Spinal cord (tissue), 10 donors: ENCODE measurements around the gene DIDO1. TPM values are rescaled to one million over a fixed set of nuclear protein-coding genes. Genes with fewer than 3 reads are reported as not detected.
A peak's percentile ranks its signal among the peaks of the same experiment; 100 is the strongest.

Source experiments
- DNase-seq, 6 donors: peaks; one replicate each; pipeline versions ENCODE4 v3.0.0 to v3.0.0-alpha.2; 2013 to 2015; ENCODE audit warnings: low spot score in 6 of 6, low read depth in 4 of 6
- H3K27ac ChIP-seq: one replicate; pipeline ENCODE4 v1.5.1; 2013; ENCODE audit warnings: low read depth, low read length, control low read depth
- H3K27me3 ChIP-seq: one replicate; pipeline ENCODE4 v1.6.1; 2013; ENCODE audit warnings: low read length; ENCODE audit not compliant: control insufficient read depth, insufficient read depth
- H3K36me3 ChIP-seq: one replicate; pipeline ENCODE4 v1.6.1; 2013; ENCODE audit warnings: low read length; ENCODE audit not compliant: control insufficient read depth, insufficient read depth
- H3K4me1 ChIP-seq: one replicate; pipeline ENCODE4 v1.6.1; 2013; ENCODE audit warnings: low read length; ENCODE audit not compliant: control insufficient read depth, insufficient read depth
- H3K4me3 ChIP-seq: one replicate; pipeline ENCODE4 v1.5.1; 2013; ENCODE audit warnings: low read depth, low read length, control low read depth
- H3K9me3 ChIP-seq: one replicate; pipeline ENCODE4 v1.6.1; 2013; ENCODE audit warnings: low read length; ENCODE audit not compliant: control insufficient read depth, insufficient read depth
- WGBS: methylation state at CpG from one replicate; pipeline ENCODE4 v1.1.5; 2013; ENCODE audit warnings: missing lambda C conversion rate; ENCODE audit not compliant: insufficient coverage; 5-methylcytosine and 5-hydroxymethylcytosine counted together
- polyA plus RNA-seq, 2 donors: library from polyadenylated mRNA; unstranded; fragments of 120-200 nt; gene quantifications; one replicate each; pipeline ENCODE4 v1.2.1, GENCODE V29; 2013; ENCODE audit not compliant: insufficient read length in 2 of 2
- total RNA-seq, 2 donors: library from RNA; depleted of rRNA in 1 of 2; stranded (reverse); fragments of 120-200 nt in 1 of 2; fragments of >200 nt in 1 of 2; gene quantifications; one replicate each; pipeline versions ENCODE4 v1.2.3 to v1.2.4, GENCODE V29; 2013 to 2014
- donor health status: healthy.

Gene DIDO1
- total and polyA plus RNA-seq, 4 donors: 35.4 to 54.7 (median 45.8) TPM

- Histone ChIP-seq H3K9me3 (no peaks in the 10 kb centered on the region), H3K27me3 (no peaks in the 10 kb centered on the region), H3K4me3 (no peak overlapping the region), H3K36me3 (peaks cover 90% of the 10 kb centered on the region), H3K4me1 (peaks cover 7% of the 10 kb centered on the region), H3K27ac (no peak overlapping the region)
- DNase-seq: no peak
- 95% methylated on average over 9 of the region's 9 CpGs for WGBS
These were observed 36.4 kb downstream of the DIDO1 start for GRCh38 chr20:62889871-62890270.

- WGBS: 93% methylated on average over 8 of the region's 8 CpGs
- H3K27ac ChIP-seq: no peak overlapping the region
- no peaks in the 10 kb centered on the region for H3K9me3 ChIP-seq
- peaks cover 7% of the 10 kb centered on the region for H3K4me1 ChIP-seq
- H3K36me3 ChIP-seq: peaks cover 85% of the 10 kb centered on the region
- DNase-seq: no peak
- H3K27me3 ChIP-seq: no peaks in the 10 kb centered on the region
- no peak overlapping the region for H3K4me3 ChIP-seq
These were observed 36.9 kb downstream of the DIDO1 start for GRCh38 chr20:62889411-62889810.

- 95% methylated on average over 17 of the region's 17 CpGs for WGBS
- Histone ChIP-seq H3K4me1 (peaks cover 7% of the 10 kb centered on the region), H3K27ac (no peak overlapping the region), H3K27me3 (no peaks in the 10 kb centered on the region), H3K4me3 (no peak overlapping the region), H3K9me3 (no peaks in the 10 kb centered on the region), H3K36me3 (peaks cover 80% of the 10 kb centered on the region)
- DNase-seq: no peak
These were observed 37.4 kb downstream of the DIDO1 start for GRCh38 chr20:62888910-62889309.

- 96% methylated on average over 11 of the region's 16 CpGs for WGBS
- Histone ChIP-seq H3K27me3 (no peaks in the 10 kb centered on the region), H3K9me3 (no peaks in the 10 kb centered on the region), H3K4me1 (peaks cover 7% of the 10 kb centered on the region), H3K36me3 (peaks cover 75% of the 10 kb centered on the region), H3K27ac (no peak overlapping the region), H3K4me3 (no peak overlapping the region)
- DNase-seq: no peak
These were observed 37.9 kb downstream of the DIDO1 start for GRCh38 chr20:62888406-62888805.

- Histone ChIP-seq H3K27me3 (no peaks in the 10 kb centered on the region), H3K27ac (no peak overlapping the region), H3K4me3 (no peak overlapping the region), H3K36me3 (peaks cover 72% of the 10 kb centered on the region), H3K4me1 (peaks cover 7% of the 10 kb centered on the region), H3K9me3 (no peaks in the 10 kb centered on the region)
- 83% methylated on average over 5 of the region's 7 CpGs for WGBS
- DNase-seq: no peak
These were observed 38.5 kb downstream of the DIDO1 start for GRCh38 chr20:62887860-62888239.

GRCh38 chr20:62887152-62887859 is 39.0 kb downstream of the DIDO1 start:
- no peaks in the 10 kb centered on the region for H3K9me3 ChIP-seq
- no peak overlapping the region for H3K27ac ChIP-seq
- peaks cover 7% of the 10 kb centered on the region for H3K4me1 ChIP-seq
- DNase-seq: peak in 2 of 6 donors; percentile 50 to 51
- 46% methylated on average over 10 of the region's 13 CpGs for WGBS
- H3K36me3 ChIP-seq: peaks cover 67% of the 10 kb centered on the region
- no peaks in the 10 kb centered on the region for H3K27me3 ChIP-seq
- no peak overlapping the region for H3K4me3 ChIP-seq

GRCh38 chr20:62886709-62887058 is 39.6 kb downstream of the DIDO1 start:
- H3K27me3 ChIP-seq: no peaks in the 10 kb centered on the region
- no peak overlapping the region for H3K4me3 ChIP-seq
- DNase-seq: no peak
- WGBS: 83% methylated on average over 5 of the region's 7 CpGs
- H3K4me1 ChIP-seq: peaks cover 7% of the 10 kb centered on the region
- no peaks in the 10 kb centered on the region for H3K9me3 ChIP-seq
- no peak overlapping the region for H3K27ac ChIP-seq
- H3K36me3 ChIP-seq: peaks cover 66% of the 10 kb centered on the region

GRCh38 chr20:62885896-62886708 is 40.2 kb downstream of the DIDO1 start:
- no peak overlapping the region for H3K4me3 ChIP-seq
- H3K9me3 ChIP-seq: no peaks in the 10 kb centered on the region
- peaks cover 7% of the 10 kb centered on the region for H3K4me1 ChIP-seq
- H3K36me3 ChIP-seq: peaks cover 66% of the 10 kb centered on the region
- no peak overlapping the region for H3K27ac ChIP-seq
- DNase-seq: no peak
- WGBS: 86% methylated on average over 23 of the region's 23 CpGs
- H3K27me3 ChIP-seq: no peaks in the 10 kb centered on the region

GRCh38 chr20:62885046-62885895 is 41.0 kb downstream of the DIDO1 start:
- Histone ChIP-seq H3K27ac (no peak overlapping the region), H3K4me1 (peaks cover 7% of the 10 kb centered on the region), H3K27me3 (no peaks in the 10 kb centered on the region), H3K36me3 (peaks cover 66% of the 10 kb centered on the region), H3K4me3 (no peak overlapping the region), H3K9me3 (no peaks in the 10 kb centered on the region)
- WGBS: 74% methylated on average over 17 of the region's 20 CpGs
- DNase-seq: peak in 1 of 6 donors; percentile 90
